ENCODE data around the gene PI4KA. TPM values are rescaled to one million over a fixed set of nuclear protein-coding genes. Genes with fewer than 3 reads are reported as not detected.

The PI4KA gene
- total RNA-seq, 1 experiment from 2014 or later: 65.8 TPM

DNA sequence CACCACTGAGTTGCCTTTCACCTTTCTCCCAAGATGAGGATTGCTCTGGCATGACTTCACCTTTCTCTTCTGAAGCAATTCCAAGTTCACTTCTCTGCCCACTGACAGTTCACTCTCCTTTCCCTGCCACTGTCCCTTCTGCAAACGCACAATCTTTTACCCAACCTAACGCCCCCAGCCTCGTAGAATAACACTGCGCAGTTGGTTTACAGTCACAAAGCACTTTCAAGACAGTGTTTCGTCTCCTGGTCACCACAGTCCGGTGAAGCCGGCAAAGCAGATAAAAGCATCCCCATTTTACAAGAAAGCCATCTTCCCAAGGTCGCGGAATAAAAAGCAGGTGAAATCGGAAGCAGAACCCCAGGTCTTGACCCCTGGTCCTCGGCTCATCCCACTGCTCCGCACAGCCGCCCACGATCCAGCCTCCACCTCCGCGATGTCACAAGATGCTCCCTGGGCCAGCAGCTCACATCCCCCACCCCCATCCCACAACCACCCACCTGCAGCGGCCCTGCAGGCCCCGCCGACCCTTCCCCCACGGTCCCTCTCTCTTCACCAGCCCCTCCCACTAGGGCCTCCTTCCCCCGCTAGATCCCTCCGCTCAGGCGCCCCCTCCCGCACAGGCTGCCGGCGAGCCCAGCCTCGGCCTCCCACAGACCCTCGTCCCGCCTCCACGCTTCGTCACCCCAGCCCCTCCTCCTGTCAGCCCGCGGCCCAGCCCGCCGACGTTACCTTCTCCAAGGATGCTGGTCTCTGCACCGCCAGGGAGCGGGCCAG lies 585 bp downstream of the PI4KA start:
- H4K5ac ChIP-seq (ENCODE audit: insufficient read length, low read depth, low read length): no peak overlapping the region
- peak overlapping the region; percentile 97 for H3K4me2 ChIP-seq (ENCODE audit: insufficient read depth, insufficient read length, low read length)
- H3K18ac ChIP-seq (ENCODE audit: insufficient read length, low read depth, low read length): peak overlapping the region; percentile 18
- Mint-ChIP-seq H3K36me3 (ENCODE audit: insufficient read depth in 1 of 3, low read depth in 3 of 3) (no peaks in the 10 kb centered on the region; a peak in 1 of 7 replicates), H3K4me1 (peaks cover 28 to 29% of the 10 kb centered on the region in 2 experiments), H3K9me3 (no peaks in the 10 kb centered on the region), H3K27me3 (ENCODE audit: low read depth) (no peaks in the 10 kb centered on the region), H3K27ac (peak overlapping the region; percentile 21 to 95 (median 88)), H3K4me3 (peak overlapping the region; percentile 88 to 91)
- peaks cover 5% of the 10 kb centered on the region for H3K79me1 ChIP-seq (ENCODE audit: insufficient read depth, low read depth, low read length, poor library complexity, severe bottlenecking)
- H3K56ac ChIP-seq (ENCODE audit: insufficient read length, low read depth, low read length): no peak overlapping the region
- peaks cover 5% of the 10 kb centered on the region; the same call in 1 of the 2 replicates for H3K79me2 ChIP-seq (ENCODE audit: insufficient read depth, low read length)
- H3T11ph ChIP-seq (ENCODE audit: low read length): no peak overlapping the region
- no peak overlapping the region for H3K4ac ChIP-seq (ENCODE audit: low read depth, low read length)
- TF ChIP-seq, protein P1, sequence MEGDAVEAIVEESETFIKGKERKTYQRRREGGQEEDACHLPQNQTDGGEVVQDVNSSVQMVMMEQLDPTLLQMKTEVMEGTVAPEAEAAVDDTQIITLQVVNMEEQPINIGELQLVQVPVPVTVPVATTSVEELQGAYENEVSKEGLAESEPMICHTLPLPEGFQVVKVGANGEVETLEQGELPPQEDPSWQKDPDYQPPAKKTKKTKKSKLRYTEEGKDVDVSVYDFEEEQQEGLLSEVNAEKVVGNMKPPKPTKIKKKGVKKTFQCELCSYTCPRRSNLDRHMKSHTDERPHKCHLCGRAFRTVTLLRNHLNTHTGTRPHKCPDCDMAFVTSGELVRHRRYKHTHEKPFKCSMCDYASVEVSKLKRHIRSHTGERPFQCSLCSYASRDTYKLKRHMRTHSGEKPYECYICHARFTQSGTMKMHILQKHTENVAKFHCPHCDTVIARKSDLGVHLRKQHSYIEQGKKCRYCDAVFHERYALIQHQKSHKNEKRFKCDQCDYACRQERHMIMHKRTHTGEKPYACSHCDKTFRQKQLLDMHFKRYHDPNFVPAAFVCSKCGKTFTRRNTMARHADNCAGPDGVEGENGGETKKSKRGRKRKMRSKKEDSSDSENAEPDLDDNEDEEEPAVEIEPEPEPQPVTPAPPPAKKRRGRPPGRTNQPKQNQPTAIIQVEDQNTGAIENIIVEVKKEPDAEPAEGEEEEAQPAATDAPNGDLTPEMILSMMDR (conservative IDR thresholded peaks at IDR 0.05): no peak
- H2AK5ac ChIP-seq (ENCODE audit: insufficient read length, low read length): no peak overlapping the region
- no peak overlapping the region for H4K8ac ChIP-seq (replicated peaks; ENCODE audit: insufficient read length, low read depth, low read length)
- no peak overlapping the region for H3K23ac ChIP-seq (ENCODE audit: insufficient read length, low read depth, low read length)
- H3K4me1 ChIP-seq (ENCODE audit: insufficient read depth, low read length): peaks cover 8% of the 10 kb centered on the region
- peak overlapping the region; percentile 50; the same call in 1 of the 2 replicates for H3K14ac ChIP-seq (ENCODE audit: insufficient read depth, low read length)
- no CpG with 5 or more reads among the region's 38 CpGs for WGBS (ENCODE audit: extremely low coverage, insufficient read length, low lambda C conversion rate)
- peaks cover 11% of the 10 kb centered on the region for H3K23me2 ChIP-seq (ENCODE audit: insufficient read length, low read depth, low read length, poor library complexity, severe bottlenecking)
- no peak overlapping the region for H2AFZ ChIP-seq (ENCODE audit: low read length)
- H2BK120ac ChIP-seq (ENCODE audit: low read depth, low read length, poor library complexity, severe bottlenecking): no peak overlapping the region
- H2BK20ac ChIP-seq (ENCODE audit: low read depth, low read length, poor library complexity, severe bottlenecking): no peak overlapping the region
- no peak overlapping the region for H2BK15ac ChIP-seq (ENCODE audit: low read depth, low read length)
- H3K9me3 ChIP-seq (ENCODE audit: control insufficient read depth, low read depth, low read length): no peaks in the 10 kb centered on the region
- H3K9ac ChIP-seq (ENCODE audit: extremely low read depth, insufficient read length, low read length): peak overlapping the region; percentile 65
- H3K27me3 ChIP-seq (ENCODE audit: insufficient read depth, low read length): no peaks in the 10 kb centered on the region
- no peak overlapping the region for H2BK12ac ChIP-seq (ENCODE audit: insufficient read length, low read depth, low read length)
- H4K20me1 ChIP-seq (ENCODE audit: control insufficient read depth, insufficient read depth, insufficient read length): peaks cover 2% of the 10 kb centered on the region
- DNase-seq: peak; percentile 94
- no peak overlapping the region for H3K27ac ChIP-seq (ENCODE audit: insufficient read length, low read depth, low read length)
- no peak overlapping the region for H2BK5ac ChIP-seq (ENCODE audit: insufficient read length, low read length)
- H4K91ac ChIP-seq (ENCODE audit: insufficient read length, low read depth, low read length): no peak overlapping the region
